HG03108 (cell line): ENCODE data around the gene PELI3.

Experiments used
- ATAC-seq: cut with Tn5 transposase; IDR thresholded peaks from one replicate; pipeline ENCODE4 v1.9.1; 2021; ENCODE audit warnings: moderate library complexity; ENCODE audit not compliant: unreplicated experiment

PELI3 gene

DNA sequence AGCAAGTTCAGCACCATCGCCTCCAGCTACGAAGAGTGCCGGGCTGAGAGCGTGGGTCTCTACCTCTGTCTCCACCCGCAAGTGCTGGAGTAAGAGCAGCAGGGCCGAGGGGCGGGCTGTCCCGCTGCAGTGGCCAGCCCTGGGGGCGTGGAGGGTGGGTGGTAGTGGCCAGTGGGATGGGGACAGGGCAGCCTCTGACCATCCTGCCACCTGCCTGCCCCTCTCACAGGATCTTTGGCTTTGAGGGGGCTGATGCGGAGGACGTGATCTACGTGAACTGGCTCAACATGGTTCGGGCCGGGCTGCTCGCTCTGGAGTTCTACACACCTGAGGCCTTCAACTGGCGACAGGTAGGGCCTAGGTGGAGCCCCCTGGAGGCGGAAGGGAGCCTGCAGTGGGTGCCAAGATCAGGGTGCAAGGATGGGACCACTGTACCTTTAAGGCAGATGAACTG lies 28.7 kb downstream of the PELI3 start:
- no peak for ATAC-seq

DNA sequence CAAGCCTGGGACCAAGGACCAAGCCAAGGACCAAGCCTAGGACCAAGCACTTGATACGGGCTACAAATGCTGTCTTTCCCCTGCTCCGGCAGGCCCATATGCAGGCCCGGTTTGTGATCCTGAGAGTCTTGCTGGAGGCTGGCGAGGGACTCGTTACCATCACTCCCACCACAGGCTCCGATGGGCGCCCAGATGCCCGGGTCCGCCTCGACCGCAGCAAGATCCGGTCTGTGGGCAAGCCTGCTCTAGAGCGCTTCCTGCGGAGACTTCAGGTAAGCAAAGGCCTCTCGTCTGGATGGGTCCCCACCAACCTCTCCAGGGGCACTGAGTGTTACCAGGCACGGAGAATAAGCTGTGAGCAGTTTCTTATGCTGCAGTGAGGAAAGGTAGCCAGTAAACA lies 30.5 kb downstream of the PELI3 start:
- no peak for ATAC-seq

DNA sequence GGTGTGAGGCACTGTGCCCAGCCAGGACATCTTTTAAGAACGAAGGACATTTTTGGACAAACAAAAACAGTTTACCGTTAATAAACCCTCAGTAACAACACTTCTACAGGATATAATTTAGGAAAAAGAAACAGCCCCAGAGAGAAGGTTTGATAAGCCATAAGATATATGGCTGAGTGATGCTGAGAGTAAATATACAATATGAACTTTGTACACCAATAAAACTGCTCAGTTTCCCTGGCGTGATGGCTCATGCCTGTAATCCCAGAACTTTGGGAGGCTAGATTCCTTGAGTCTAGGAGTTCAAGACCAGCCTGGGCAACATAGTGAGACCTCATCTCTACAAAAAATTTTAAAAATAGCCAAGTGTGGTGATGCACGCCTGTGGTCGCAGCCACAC lies 31.8 kb downstream of the PELI3 start:
- ATAC-seq: no peak

DNA sequence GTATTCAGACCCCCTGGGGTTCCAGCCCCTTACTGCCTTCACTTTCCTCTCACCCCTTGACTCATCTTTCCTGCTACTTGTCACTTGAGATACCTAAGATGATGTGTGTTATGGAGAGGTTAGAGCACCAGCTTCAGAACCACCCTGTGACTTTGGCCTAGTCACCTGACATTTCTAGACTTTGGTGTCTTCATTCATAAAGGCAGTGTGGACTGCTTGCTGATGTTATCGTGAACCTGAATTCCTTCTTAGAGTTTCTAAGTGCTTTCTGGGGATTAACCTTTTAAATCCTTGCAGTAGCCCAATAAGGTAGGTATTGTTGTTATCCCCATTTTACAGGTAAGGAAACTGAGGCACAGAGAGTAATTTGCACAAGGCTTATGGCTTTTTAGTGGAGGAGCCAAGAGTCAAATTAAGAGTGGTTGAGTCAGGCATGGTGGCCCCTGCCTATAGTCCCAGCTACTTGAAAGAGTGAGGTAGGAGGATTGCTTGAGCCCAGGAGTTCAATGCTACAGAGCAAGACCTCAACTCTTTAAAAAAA lies 38.6 kb downstream of the PELI3 start:
- no peak for ATAC-seq

DNA sequence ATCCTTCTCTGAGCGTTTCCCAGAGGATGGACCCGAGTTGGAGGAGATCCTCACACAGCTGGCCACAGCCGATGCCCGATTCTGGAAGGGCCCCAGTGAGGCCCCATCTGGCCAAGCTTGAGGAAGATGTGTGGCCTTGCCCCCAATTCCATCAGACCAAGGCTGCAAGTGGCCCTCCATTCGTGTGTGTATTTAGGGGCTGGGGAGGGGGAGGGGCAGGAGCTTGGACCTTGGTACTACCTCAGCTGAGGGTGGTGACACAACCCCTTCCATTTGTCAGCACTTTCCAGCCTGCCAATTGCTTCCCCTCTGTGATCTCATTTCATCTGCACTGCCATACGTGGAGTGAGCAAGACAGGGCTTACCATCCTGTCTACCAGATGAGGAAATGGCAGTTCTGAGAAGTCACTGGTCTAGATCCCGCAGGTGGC lies 42.4 kb downstream of the PELI3 start:
- no peak for ATAC-seq

DNA sequence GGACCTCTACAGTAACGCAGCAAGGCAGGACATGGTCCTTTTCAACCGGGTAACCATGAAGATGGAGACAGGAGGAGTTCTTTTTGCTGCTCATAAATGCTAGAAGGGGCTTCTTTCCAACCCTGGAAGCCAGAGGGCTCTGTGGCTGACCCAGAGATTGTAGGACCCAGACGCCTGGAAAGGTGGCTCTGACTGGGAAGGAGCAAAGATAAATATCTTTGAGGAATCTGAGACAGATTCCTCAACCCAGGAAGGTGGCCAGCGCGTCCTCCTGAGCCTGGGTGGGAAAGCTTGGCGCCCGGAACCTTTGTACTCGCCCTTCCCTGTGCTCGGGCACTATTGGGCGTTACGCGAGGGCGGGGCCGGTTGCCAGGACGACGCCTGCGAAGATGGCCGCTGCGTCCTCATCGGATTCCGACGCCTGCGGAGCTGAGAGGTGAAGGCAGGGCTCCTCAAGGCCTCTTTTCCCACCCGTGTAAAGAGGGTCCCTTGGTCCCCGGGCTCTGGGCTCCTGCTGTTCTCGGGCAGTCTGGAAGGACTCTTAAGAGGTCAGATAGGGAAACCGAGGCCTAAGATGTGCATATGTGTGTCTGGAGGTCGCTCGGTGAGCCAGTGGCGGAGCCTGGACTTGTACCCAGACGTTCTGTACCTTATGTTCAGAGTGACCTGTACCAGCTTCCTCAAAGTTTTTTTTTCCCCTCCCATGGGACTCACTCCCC lies 43.7 kb downstream of the PELI3 start, which contains the start of gene BBS1:
Gene BBS1 (plus strand): TSS at position 365 of the 719 bp plus-strand sequence. CDS start 25 bp downstream, at position 390.
- peak; percentile 87 for ATAC-seq

DNA sequence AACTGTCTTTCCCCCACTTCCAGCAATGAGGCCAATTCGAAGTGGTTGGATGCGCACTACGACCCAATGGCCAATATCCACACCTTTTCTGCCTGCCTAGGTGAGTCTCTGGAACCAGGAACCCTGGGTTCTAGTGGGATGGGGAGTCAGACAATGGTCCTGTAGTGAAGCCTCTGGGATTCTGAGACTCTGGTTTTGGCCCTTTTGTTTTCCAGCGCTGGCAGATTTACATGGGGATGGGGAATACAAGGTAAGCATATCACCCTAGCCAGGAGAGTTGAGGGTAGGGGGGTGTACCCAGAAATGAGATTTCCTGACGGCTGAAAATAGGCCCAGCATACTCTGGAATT lies 44.3 kb downstream of the PELI3 start:
- no peak for ATAC-seq

DNA sequence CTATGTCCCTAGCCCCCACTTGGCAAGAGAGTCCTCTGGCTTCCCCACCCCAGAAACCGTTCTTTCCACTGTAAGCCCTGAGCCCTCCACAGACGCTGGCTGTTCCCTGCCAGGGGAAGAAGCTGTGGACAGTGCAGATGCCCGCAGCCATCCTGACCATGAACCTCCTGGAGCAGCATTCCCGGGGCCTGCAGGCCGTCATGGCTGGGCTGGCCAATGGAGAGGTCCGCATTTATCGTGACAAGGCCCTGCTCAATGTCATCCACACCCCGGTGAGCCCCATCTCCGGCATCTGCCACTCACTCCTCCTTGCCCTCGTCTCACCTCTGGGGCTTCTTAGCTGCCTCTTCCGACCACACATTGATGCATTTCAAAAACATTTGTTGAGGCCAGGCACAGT lies 56.9 kb downstream of the PELI3 start:
- no peak for ATAC-seq

DNA sequence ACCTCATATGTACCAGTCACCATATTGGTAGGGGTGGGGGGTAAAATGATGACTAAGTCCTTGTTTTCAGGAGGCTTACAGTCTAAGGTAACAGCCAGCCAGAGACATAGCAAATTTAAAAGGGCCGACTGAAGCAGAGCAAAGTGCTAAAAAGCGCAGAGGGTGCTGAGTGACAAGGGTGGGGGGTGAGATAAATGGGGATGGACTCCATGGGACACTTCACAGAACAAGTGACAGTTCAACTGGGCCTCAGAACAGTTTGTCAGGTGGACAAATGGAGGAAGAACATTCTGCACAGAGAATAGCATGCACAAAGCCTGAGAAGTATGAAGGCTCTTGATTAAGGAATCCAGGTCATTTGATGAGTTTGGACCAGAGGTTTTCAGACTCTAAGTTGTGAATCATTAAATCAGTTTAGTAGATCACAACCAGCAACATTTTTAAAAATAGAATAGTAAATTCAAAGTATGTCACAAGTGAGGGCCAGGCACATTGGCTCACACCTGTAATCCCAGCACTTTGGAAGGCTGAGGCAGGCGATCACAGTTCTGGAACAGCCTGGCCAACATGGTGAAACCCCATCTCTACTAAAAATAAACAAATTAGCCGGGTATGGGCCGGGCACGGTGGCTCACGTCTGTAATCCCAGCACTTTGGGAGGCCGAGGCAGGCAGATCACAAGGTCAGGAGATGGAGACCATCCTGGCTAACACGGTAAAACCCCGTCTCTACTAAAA lies 57.8 kb downstream of the PELI3 start:
- no peak for ATAC-seq
